Measurements from ENCODE around the gene ERV3-1.
"Not testable (repeated sequence)": the region's sequence is repeated elsewhere in the genome, so short reads cannot be mapped to it uniquely, and the experiment has no call there.

ERV3-1 gene

DNA sequence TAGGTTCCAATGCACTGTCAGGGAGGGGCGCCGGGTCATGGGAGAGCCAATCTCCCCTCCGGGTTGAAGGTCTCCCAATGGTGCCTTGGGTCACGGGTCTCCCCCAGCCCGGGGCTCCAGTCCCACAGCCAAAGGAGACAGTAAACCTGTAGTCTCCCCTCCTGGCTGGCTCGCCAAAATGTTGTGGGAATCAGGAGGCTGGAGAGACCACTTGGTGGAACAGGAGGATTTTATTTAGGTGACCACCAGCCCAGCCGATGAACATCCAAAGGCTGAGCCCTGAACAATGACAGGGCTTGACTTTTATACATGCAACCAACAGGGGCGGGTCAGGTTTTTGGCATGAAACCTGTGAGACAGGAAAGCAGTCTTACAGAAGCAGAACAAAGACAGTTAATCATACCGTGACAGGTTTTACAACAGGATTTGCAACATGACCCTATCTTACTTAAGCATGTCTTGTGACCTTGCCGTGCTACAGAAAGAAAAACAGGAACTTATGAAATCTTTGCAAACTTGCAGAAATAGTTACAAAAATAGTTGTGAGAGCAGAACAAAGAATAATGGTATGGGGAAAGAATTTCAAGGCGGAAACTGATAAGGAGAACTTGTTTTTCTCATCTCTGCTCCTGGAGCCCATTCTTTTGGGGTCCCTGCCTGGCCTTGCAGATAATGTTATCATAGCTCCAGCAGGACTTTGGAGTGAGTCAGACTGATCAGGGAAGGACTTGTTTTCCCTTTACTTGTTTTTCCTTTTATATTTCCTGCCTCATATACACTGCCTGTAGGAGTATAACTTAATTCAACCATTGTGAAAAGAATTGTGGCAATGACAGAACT lies 7.1 kb downstream of the ERV3-1 start:
- DNase-seq, result no peak

DNA sequence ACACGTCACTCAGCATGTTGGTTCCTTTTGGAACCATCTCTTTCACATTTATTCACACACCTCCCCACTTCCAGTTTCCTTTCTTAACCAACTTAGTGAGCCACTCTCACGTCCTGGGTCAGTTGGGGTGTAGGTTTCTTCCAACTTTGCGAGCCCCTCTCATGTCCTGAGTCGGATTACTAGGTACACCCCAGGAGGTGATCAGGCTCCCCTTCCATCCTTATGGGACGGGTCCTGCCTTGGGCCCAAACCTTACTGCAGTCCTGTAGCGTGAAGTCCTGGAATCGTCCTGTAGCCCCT lies 7.7 kb downstream of the ERV3-1 start:
- no peak for DNase-seq

DNA sequence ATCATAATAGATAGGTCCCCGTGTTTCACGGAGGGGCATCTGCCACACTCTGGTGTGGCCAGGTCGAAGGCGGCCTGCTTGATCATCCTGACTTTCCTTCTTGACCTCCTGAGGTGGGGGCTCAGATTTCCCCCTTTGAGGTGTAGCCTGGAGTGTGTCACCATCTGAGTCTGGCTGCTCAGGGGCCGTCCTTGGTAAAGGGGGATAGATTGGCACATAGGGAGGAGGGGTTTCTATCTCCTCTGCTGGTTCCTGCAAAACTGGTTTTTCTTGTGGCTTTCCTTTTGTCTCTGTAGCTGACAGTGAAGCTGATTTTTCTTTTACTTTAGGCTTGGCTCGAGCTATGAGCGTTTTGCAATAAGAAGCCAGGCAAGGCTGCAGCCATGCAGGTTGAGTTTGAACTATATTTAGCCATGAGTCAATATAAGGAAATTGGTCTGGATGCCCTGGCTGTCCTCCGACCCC lies 8.5 kb downstream of the ERV3-1 start:
- DNase-seq, result no peak

DNA sequence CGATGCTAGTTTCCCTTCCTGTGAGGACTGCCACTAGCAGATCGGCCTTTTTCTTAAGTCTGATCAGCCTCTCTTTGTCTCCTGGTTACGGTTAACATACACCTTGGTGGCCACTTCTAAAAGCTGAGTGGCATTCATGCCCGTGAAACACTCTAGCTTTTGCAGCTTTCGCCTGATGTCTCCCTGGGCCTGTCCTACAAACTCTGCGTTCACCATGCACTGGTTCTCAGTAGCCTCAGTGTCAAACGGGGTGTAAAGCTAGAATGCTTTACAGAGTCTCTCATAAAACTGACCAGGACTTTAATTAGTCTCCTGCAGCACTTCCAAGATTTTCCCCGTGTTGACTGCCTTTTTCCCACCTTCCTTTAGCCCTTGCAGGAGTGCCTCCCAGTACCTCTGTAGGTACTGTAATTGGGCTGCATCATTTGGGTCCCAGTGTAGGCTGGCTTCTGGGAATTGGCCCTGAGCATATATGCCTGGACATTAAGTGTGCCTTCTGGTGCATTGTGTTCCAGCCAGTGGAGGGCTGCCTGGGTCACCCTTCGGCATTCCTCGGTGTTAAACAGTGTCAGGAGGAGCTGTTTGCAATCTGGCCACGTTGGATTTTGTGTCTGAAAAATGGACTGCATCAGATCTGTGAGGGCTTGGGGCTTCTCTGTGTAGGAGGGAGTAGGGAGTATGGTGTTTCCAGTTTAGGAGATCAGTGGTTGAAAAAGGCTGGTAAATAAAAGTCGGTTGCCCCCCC lies 9.2 kb downstream of the ERV3-1 start:
- DNase-seq, result no peak

DNA sequence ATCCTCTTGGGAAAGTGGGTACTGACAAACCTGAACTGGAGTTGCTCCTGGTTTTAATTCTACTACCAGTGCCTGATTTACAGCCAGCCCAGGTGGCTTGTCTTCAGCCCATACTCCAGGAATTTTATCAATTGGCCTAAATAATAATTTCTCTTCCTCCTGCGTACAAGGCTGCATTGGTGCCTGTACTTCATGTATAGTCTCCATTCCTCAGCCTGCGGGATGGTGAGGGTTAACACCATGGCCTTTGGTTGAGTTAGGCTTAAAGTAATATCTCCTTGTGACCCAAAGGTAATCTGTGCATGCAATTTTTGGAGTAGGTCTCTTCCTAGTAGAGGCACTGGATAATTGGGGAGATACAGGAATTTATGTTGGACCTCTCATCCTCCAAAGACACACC lies 10.2 kb downstream of the ERV3-1 start:
- DNase-seq, result no peak

DNA sequence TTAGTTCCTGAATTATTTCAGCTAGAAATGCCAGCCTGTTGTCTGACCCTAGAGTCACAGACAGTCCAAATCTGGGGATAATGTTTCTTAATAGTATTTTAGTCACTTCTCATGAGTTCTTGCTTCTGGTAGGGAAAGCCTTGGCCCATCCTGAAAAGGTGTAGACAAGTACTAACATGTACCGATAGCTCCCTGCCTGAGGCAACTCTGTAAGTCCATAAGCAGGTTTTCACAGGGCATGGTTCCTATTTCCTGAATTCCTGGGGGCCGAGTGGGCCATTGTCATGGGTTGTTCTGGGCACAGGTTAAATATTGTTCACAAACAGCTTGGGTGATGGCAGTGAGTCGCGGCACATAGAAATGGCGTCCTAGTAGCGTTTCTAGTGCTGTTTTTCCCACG lies 12.6 kb downstream of the ERV3-1 start:
- no peak for DNase-seq

DNA sequence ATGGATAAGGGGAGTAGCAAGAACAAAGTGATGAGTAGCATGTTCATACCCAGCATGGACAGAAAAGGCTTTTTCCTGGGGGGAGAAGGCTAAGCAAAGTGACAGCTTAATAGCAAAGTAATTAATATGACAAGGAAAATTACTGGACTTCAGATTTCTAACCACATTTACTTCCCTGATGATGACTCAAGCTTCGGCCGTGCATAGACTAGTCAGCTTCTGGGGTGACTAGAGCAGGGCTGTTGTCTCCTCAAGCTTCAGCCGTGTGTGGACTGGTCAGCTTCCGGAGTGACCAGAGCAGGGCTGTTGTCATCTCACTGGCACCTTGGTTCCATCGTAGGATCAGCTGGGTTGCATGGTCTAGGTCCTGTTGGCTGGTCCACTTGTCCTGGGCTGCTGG lies 13.5 kb downstream of the ERV3-1 start:
- no peak for DNase-seq

DNA sequence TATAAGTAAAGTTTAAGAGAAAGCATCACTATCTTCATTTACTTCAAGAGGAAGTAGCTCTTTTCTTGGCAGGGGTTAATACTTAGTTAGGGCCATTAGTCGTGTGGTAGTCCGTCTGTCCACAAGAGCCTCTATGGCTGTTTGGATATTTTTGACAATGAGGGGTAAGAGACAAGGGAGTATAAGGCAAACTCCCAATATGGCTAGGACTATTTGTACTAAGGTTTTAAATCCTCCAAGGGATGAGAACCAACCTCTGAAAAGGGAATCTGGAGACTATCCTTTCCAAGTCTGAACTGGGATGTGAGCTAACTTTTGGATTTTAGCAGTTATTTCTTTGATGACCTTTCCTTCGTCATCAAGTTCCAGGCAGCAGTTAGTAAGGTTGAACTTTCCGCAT lies 15.6 kb downstream of the ERV3-1 start, which contains the start of gene ZNF117:
Gene ZNF117 (minus strand): TSS at position 101 of the 400 bp plus-strand sequence.
- DNase-seq, result no peak

DNA sequence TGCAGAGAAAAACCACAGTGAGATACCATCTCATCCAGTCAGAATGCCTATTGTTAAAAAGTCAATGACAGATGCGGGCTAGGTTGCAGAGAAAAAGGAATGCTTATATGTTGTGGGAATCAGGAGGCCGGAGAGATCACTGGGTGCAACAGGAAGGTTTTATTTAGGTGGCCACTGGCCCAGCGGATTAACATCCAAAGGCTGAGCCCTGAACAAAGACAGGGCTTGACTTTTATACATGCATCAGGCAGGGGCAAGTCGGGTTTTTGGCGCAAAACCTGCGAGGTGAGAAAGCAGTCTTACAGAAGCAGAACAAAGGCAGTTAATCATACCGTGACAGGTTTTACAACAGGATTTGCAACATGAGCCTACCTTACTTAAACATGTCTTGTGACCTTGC lies 16.3 kb downstream of the ERV3-1 start:
- no peak for DNase-seq

DNA sequence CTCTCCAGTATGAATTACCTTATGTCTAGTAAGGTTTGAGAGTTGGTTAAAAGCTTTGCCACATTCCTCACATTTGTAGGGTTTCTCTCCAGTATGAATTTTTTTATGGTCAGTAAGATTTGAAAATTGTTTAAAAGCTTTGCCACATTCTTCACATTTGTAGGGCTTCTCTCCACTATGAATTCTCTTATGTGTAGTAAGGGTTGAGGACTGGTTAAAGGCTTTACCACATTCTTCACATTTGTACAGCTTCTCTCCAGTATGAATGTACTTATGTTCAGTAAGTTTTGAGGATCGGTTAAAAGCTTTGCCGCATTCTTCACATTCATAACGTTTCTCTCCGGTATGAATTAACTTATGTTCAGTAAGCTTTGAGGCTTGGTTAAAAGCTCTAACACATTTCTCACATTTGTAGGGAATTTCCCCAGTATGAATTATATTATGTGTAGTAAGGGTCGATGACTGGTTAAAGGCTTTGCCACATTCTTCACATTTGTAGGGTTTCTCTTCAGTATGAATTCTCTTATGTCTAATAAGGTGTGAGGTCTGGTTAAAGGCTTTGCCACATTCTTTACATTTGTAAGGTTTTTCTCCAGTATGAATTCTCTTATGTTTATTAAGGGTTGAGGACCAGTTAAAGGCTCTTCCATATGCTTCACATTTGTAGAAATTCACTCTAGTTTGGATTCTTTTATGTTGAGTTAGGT lies 27.8 kb downstream of the ERV3-1 start:
- DNase-seq, result no peak

DNA sequence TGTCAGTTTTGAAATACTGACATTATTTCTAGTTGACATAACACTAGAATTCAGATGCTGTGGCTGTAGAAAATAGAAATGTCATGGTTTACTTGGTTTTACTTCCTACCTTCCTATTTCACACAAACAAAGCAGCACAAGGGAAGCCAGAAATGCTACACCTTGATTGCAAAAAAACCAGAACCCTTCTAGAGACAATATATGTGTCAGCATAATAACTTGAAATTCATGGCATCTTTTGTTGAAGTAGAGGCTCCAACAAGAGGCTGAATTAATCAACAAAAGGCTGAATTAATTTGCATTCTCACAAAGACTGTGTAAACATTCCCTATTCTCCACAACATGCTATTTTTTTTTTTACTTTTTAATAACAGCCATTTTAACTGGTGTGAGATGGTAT lies 40.9 kb downstream of the ERV3-1 start:
- no peak for DNase-seq

DNA sequence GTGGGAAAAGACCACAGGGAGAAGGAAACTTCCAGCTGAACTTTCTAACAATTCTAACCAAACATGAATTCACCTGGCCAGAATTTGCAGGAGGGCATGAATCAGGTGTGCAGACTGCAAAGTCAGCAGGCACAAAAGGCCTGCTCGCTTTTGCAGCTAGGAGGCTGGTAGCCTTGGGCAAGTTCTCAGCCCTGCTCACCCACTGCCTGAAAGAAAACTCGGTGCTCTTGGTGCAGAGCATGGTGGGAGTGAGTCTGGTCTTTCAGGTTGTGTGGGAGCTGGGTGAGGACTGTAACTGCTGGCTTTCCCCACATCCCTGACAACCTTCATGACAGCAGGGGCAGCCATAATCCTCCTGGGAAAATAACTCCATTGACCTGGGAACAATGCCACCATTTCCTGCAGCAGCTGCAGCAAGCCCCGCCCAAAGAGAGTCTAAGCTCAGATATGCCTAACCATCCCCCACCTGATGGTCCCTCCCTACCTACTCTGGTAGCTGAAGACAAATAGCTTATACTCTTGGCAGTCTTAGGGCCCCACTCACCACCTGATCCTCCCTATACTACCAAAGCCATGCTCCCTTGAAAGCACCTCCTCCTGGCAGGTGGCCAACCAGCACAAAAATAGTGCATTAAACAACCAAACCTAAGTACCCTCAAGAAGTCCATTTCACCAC lies 47.3 kb downstream of the ERV3-1 start:
- peak; percentile 75 to 87 for DNase-seq

DNA sequence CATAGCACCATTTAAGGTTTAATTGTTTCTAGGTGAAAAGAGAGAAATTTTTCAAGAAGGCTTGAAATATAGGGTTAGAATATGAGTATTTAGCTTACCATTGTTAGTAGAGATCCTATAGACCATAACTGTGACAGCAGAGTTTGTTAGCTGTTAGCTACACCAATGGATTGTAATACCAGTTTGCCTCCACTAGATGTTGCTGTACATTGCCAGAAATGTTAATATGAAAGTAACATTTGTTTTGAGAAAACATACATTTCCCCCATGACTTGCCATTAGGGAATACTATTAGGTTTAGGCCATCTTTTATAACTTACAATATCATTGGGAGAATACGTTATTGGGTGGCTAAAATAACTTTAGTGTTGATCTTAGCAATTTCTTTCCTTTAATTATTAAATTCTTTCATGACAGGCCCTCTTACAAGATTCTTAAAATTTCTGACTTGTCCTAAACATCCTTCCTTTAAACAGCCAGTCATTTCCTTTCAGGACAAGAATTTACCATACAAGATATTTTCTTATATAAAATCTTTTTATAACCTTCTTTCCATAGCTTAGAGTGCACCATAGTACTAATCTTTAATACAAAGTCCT lies 55.1 kb downstream of the ERV3-1 start:
- peak; percentile 39 to 53 for DNase-seq

DNA sequence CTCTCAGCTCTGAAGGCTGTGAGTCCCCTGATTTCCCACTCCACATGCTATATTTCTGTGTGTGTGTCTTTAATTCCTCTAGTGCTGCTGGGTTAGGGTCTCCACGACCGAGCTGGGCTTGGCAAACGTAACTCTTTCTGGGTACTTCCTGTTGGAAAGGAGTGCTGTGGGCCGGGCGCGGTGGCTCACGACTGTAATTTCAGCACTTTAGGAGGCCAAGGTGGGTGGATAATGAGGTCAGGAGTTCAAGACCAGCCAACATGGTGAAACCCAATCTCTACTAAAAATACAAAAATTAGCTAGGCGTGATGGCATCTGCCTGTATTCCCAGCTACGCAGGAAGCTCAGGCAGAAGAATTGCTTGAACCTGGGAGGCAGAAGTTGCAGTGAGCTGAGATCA lies 55.8 kb downstream of the ERV3-1 start:
- DNase-seq, result not testable (repeated sequence)

DNA sequence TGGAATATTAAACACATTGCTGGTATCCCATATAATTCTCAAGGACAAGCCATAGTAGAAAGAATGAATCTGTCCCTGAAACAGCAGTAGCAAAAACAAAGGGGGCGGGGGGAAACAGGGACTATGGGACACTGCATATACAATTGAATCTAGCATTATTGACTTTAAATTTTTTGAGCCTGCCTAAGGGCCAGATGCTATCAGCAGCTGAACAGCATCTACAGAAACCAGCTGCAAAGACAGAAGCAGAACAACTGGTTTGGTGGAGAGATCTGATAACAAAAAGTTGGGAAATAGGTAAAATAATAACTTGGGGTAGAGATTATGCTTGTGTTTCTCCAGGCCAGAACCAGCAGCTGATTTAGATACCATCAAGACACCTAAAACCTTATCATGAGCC lies 57.7 kb downstream of the ERV3-1 start:
- DNase-seq, result not testable (repeated sequence)

DNA sequence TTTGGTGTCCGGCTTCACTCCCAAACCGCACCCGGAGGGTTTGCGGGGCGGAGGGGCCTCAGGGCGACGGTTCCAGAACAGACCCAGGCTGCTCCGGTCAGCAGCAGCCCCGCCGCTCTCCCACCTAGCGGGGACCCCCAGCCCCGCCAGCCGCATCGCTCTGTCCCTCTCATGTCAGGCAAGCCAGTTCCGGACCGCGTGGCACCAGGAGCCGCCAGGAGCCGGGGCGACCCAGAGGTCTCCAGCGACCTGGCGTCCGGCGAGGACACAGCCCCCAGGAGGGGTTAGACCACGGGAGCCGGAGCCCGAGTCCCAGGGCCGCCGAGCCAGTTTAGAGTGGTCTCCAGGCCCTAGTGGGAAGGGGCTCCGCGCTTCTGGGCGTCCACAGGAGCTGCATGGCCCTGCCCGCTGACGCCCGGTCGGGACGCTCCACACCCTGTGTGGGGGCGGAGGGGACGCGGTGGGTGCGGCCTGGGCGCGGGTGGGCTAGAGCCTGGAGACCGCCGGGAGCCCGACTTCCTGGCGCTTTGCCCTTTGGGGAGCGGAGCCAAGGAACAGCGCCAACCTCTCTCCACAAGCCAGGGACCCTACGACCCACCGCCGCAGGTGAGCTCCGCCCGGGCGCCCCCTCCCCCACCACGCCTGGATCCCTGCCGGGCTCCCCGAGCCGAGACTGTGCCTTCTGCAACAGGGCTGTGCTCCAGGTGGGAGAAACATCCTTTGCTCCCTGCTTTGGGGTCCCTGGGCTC lies 59.1 kb downstream of the ERV3-1 start:
- DNase-seq, result no peak

DNA sequence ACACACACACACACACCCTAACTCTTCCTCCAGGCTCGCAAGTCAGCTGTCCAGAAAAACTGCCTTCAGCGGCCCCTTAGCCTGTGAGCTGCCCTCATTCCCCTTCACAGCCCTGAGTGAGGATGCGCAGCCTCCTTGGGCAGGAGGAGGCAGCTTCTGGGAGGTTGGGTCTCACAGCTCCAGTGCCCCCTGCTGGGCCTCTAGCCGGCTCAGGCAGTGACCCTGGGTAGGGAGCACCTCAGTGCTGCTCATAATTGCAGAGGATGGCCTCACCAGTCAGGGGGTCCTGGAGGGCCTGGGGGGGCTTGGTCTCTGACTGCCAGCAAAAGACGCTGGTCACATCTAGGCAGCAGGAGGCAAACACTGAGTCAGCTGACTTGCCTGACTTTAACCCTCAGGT lies 59.7 kb downstream of the ERV3-1 start:
- DNase-seq, result peak in 1 of 2 experiments; percentile 33

DNA sequence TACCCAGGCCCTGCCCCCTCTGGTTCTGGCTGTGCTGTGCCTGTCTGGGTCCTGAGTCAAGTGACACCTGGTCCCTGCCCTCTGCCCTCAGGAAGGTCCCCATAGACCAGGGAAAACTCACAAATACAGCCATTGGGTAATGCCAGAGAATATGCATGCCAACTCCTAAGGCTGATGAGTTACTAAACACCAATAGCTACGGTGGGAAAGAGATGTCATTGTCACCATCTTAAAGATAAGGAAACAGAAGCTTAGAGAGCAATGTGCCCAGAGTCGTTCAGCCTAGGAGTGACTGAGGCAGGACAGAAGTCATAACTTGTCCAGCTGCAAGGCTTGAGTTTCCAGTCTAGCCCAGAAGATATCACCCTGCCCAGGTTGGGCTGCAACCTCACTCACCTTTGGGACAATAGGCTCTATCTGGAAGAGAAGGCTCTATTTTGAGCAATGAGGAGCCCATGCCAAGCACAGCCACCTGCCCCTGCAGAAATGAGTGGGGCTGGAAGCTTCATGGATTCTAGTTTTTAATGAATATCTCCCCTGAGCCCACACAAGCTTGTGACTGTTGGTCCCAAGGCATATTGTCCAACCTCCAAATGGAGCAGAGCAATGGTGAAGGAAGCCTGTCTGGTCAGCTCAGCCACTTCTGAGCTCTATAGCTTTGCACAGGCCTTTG lies 60.8 kb downstream of the ERV3-1 start:
- DNase-seq, result no peak

DNA sequence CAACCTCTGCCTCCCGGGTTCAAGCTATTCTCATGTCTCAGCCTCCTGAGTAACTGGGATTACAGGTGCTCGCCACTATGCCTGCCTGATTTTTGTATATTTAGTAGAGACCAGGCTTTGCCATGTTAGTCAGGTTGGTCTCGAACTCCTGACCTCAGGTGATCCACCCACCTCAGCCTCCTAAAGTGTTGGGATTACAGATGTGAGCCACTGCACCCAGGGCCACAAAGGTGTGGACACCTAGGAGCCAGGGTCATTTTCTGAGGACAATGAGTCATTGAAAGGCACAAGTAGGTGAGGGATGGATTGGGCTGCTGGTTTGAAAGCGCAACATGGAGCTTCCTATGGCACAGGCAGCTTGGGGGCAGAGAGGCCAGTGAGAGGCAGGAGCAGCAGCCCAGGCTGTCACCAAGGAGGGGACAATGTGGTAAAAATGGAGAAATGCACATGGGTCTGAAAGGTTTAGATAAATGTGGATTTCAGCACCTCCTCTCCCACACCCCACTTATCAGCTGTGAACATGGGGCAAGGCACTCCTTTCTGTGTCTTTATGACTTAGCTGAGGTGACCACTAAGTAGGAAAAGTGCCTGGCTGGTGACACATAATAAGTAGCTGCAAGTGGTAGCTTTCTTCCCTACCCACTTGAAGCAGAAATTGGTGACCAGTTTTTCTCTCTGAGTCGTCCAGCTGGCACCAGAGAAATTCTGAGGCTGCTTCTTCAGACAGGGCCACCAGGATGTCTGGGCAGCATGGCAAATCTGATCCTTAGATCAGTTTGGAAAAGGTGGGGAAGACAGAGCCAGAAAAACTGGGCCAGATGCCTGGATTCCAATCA lies 61.6 kb downstream of the ERV3-1 start:
- DNase-seq, result not testable (repeated sequence)

Measured in SHP77 (cell line).